GM21619 (cell line): ENCODE data around the gene MYLIP.

Experiments
- ATAC-seq: cut with Tn5 transposase; IDR thresholded peaks from one replicate; pipeline ENCODE4 v1.9.1; 2021; ENCODE audit not compliant: unreplicated experiment

MYLIP gene

DNA sequence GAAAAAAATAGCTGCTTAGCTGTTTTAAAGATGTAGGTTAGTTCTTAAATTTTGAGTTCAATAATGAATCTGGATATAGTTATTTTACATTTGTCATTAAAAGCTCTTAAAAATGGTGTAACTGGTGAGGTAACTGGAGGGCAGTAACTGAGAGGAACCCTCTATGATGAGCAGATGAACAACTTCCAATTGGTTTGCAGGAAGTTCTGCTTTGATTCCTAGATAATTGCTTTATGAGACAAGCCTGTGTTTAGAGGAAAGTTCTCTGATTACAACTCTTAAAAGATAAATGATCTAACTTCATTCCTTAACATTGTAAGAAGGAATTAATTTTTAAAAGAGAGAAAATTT is 8.5 kb downstream of the MYLIP start:
- no peak for ATAC-seq

- no peak for ATAC-seq
Observed at GRCh38 chr6:16139556-16139955, 10.7 kb downstream of the MYLIP start.

GRCh38 chr6:16140607-16141006 is 11.7 kb downstream of the MYLIP start:
- no peak for ATAC-seq

DNA sequence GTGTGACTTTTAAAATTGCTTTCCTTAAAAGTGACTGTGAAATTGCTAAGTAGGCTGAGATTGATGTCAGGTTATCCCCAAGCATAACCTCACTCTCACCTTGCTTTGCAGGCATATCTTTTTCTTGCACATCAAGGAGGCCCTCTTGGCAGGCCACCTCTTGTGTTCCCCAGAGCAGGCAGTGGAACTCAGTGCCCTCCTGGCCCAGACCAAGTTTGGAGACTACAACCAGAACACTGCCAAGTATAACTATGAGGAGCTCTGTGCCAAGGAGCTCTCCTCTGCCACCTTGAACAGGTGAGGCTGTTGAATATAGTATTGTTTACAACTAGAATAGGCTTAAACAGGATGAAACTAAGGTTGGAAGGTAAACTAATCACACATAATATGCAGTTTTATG is 12.6 kb downstream of the MYLIP start:
- no peak for ATAC-seq

GRCh38 chr6:16145038-16145437 is 16.2 kb downstream of the MYLIP start:
- no peak for ATAC-seq

- ATAC-seq, result no peak
Observed at GRCh38 chr6:16146028-16146427, 17.1 kb downstream of the MYLIP start.

- no peak for ATAC-seq
Observed at GRCh38 chr6:16146527-16146955, 17.7 kb downstream of the MYLIP start.

DNA sequence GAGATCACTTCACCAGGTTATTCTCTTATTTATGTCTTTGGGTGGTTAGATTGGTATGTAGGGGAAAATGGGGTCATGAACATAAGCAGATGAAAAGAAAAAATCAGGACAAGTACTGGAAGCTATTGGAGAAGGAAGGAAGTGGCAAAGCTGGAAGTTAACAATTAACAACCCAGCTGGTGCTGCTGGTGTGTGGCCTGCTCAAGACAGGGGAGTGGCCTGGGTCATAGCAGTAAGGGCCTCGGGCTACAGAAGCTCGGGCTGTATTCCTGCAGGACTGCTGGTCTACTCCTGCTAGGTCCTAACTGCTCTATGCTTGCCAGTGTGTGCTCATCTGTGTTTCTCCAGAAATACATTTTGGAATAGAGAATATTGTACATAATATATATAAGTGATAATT is 19.6 kb downstream of the MYLIP start:
- ATAC-seq, result no peak

DNA sequence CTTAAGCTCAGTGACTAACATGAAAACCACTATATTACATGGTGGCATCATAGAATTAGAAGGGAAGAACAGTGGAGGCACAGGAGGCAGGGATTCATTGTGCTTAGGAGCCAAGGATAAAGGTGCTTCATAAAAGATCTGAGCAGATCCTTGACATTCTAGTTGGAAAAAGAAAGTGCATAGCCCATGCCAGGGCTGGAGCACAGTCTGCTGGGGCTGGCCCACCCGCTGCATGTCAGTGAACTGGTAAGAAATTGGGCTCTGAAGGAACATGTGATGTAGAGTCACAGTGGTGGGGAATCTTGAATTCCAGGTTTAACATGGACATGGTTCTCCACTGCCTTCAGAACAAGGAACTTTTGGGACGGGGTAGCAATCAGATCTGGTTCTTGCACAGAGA is 20.4 kb downstream of the MYLIP start:
- no peak for ATAC-seq

DNA sequence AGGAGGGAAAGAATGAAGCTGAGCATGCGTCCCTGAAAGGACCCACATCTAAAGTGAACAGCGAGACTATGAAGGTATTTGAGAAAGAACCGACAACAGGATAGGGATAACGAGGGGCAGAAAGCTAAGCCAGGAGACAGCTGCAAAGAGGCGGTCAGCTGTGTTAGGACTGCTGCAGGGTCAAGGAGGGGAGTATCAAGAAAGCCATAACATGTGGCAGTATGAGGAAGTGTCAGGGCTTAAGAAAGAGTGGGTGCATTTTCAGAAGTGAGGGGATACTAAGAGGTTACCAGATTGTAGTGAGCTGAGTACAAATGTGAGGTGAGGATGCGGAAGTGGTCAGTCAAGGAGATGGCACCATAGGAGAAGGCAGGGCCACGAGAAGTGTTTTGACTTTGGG is 21.2 kb downstream of the MYLIP start:
- ATAC-seq, result no peak

DNA sequence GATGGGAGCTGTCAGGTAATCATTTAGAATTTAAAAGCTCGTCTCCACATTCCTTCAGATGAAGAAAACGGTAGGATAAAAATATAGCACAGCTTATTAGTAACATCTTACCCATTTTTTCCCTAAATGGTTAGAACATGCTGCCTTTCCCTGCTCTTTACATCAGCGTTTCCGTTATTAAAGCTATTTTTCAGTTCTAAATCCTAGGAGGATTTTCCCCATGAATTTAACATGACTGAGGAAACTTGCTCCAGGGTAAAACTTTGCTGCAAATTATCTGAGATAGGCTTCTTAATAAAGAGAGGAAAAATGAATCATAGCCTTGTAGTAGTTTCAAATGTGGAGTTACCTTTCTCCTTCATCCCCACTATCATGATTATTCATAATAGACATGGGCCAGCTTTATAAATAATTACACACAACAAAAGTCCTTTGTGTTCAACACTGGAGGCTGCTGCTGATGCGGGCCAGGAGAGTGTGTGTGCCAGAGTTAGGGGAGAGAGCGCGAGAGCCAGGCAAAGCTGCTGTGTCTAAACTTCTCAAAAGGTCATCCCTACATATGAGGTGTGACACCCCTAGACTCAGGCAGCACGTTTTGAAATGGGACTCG is 24.4 kb downstream of the MYLIP start:
- no peak for ATAC-seq

GRCh38 chr6:16154904-16155303 is 26.0 kb downstream of the MYLIP start:
- no peak for ATAC-seq

- no peak for ATAC-seq
Observed at GRCh38 chr6:16157492-16157891, 28.6 kb downstream of the MYLIP start.

DNA sequence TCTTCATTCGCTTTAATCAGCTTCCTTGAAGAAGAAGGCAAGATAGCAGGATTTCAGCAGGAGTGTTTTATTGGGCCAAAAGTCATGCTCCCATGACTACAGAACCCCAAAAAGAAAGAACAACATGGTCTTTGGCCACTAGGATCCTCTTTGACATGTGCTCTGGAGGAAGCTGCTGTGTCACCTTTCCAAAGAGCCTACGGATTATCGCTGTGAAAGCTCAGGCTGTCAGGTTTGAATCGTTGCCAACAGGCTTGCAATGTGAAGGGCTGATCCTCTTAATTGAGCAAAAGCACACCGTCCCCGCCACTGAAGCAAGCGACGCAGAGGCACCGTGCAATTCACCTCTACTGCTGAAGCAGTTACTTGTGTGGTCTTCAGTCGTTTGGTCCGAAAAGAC is 29.0 kb downstream of the MYLIP start:
- ATAC-seq, result no peak

- ATAC-seq, result no peak
Observed at GRCh38 chr6:16158943-16159557, 30.2 kb downstream of the MYLIP start.

- ATAC-seq, result no peak
Observed at GRCh38 chr6:16160794-16161193, 31.9 kb downstream of the MYLIP start.

DNA sequence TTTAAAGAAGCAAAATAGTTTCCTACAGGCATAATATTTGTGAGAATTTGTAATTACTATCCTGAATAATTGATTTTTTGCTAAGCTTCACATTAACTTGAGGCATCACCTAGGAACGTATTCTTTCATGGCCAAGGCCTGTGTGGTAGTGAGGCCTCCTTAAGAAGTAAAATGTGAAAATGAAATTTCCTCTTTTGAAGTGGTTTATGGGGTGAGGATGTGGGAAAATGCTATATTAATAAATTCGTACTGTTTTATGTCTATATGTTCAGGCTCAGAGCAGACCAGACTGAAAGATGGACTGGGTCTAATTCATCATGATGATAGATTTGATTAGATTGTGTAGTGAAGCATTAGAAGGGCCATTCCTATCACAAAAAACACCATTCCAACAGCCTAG is 33.1 kb downstream of the MYLIP start:
- no peak for ATAC-seq

DNA sequence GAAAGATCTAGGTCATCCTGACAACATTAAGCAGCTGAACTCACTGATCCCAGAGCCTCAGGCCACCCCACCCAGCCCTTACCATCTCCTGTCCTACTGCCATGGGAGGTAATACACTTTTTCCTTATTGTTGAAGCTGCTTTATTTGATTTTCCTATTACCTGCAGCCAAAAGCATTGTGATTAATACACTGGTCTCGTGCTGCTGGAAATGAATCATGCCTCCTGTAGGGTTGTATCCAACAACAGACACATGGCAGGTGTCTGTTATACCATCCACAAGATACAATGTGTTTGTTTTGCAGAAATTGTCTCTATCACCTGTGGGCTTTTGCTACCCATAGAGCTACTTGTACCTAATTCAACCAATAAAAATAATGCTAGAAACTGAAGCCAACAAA is 34.2 kb downstream of the MYLIP start:
- no peak for ATAC-seq

DNA sequence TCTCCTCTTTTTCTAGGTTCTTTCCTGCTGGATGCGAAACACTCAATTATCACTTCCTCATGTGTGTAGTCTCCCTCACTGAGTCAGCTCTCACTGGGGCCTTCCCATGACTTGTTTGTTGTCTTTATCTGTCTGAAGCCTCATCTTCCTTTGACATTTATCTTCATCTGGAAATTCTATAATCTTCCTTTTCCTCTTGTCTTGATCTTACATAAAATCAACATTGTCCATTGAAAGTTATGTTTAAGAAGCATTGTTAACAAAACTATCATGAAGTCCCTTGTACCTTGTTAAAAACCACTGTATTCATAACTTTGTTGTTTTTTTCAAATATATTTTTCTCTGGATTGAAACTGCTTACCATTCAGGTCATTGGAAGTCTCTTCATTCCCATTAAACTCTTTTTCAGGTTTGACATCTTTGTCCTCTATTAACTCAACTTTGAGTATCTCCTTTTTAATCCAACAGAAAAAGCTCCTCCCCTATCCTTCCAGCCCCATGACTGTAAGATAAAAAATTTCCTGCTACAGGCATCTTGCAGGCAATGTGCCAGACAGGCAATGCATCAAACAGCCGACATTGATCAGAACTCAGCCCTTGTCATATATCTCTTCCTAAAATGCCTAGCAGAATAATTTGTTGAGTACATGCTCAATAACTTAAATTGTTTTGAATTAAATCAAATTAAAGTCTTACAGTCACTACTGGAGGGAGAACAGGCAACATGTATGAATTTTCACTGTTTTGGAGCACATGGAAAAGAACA is 34.8 kb downstream of the MYLIP start:
- no peak for ATAC-seq

GRCh38 chr6:16165641-16166040 is 36.8 kb downstream of the MYLIP start:
- no peak for ATAC-seq

DNA sequence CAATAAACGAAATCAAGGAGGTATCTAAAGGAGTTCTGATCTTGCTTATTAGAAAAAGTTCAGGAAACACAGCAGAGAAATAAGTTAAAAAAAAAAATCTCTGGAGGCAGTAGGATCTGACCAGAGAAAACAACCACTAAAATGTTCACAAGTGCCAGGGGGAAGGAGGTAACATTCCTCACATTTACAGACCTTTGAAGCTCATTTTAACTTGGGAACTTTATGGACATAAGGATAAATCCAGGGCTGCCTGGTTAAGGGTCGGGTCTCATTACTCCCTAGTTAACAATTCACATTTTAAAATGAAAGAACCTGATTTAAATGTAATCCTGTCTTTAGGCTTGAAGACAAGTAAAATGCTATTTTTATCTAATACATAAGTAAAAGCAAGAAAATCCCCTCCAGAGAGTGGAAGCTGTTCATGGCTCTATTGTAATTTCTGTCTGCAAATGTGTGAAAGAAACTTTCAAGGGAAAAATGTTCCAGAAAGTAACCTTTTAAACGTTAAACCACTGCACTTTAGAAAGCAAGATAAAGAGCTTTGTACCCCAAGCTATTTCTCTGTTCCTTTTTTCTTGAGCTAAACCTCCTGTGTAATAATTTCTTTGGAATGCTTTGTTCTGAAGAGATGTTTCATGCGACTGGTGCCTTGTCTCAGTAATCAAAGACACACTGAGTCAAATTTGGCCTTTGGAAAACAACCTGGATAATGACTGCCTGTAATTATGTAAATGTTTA is 38.2 kb downstream of the MYLIP start:
- no peak for ATAC-seq

DNA sequence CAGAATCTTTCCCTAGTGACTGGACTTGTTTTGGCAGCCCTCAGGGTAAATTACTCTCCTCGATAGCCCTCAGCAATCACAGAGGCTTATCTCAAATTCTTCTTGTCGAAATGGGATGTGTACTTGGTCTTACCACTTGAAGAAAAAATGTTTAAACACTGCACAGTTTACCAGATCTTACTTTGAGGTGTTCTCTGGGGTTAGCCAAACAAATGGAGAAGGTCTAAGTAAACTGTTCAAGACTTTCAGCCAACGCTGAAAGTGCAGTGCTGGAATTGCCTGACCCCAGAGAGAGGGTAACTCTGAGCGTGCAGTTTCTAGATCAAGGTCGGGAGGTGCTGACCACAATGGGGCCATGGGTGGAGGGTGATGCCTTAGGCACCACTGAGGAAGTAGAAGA is 39.2 kb downstream of the MYLIP start:
- no peak for ATAC-seq
